ENCODE measurements around the gene BHMT.

Gene BHMT

DNA sequence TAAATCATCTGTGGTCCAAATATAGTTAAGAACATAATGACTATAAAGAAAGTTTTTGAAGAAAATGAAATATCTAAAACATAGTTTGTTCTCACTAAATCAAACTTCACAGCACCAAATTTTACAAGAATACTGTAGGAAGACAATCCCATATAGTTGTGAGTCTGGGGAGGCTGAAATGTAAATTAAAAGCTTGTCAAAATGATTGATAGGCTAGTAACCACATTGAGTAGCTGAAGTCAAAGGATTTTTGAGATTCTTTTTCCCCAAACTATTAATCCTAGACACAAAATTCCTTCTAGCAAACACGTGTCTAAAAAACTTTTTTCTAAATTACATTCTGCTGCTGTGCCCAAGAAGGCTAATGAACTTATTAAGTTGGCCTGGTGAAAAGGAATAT lies 13.0 kb downstream of the BHMT start:
- no peak for DNase-seq (ENCODE audit: low read depth)
- in situ Hi-C loops (cut with HindIII; ENCODE audit: low sequenced_read_pairs) = no loop called here
- H3K4me3 ChIP-seq (ENCODE audit: low read depth, low read length) = no peak overlapping the region
- TF ChIP-seq, protein P1, sequence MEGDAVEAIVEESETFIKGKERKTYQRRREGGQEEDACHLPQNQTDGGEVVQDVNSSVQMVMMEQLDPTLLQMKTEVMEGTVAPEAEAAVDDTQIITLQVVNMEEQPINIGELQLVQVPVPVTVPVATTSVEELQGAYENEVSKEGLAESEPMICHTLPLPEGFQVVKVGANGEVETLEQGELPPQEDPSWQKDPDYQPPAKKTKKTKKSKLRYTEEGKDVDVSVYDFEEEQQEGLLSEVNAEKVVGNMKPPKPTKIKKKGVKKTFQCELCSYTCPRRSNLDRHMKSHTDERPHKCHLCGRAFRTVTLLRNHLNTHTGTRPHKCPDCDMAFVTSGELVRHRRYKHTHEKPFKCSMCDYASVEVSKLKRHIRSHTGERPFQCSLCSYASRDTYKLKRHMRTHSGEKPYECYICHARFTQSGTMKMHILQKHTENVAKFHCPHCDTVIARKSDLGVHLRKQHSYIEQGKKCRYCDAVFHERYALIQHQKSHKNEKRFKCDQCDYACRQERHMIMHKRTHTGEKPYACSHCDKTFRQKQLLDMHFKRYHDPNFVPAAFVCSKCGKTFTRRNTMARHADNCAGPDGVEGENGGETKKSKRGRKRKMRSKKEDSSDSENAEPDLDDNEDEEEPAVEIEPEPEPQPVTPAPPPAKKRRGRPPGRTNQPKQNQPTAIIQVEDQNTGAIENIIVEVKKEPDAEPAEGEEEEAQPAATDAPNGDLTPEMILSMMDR (IDR thresholded peaks at IDR 0.05; ENCODE audit: low read depth, low read length, missing control alignments) = no peak

DNA sequence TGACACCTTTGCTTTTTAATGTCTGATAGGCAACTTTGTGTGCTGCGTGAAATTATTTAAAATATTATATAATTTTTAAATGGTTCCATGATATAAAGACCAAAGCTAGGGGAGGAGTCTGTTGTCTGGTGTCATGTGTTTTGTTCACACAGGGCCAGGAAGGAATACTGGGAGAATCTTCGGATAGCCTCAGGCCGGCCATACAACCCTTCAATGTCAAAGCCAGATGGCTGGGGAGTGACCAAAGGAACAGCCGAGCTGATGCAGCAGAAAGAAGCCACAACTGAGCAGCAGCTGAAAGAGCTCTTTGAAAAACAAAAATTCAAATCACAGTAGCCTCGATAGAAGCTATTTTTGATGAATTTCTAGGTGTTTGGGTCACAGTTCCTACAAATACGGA lies 19.2 kb downstream of the BHMT start:
- no peak overlapping the region for H3K4me3 ChIP-seq (ENCODE audit: low read depth, low read length)
- TF ChIP-seq, protein P1 (IDR thresholded peaks at IDR 0.05; ENCODE audit: low read depth, low read length, missing control alignments) = no peak
- no peak for DNase-seq (ENCODE audit: low read depth)
- in situ Hi-C loops (cut with HindIII; ENCODE audit: low sequenced_read_pairs) = loop anchor here (5.0 kb wide), 1 partner anchor 322 kb away; no protein-coding TSS in a partner anchor

GRCh38 chr5:79133121-79133656 lies 21.6 kb downstream of the BHMT start:
- TF ChIP-seq, protein P1 (IDR thresholded peaks at IDR 0.05; ENCODE audit: low read depth, low read length, missing control alignments) = no peak
- in situ Hi-C loops (cut with HindIII; ENCODE audit: low sequenced_read_pairs) = loop anchor here (5.0 kb wide), 1 partner anchor 319 kb away; no protein-coding TSS in a partner anchor
- H3K4me3 ChIP-seq (ENCODE audit: low read depth, low read length) = peak overlapping the region; percentile 30
- DNase-seq (ENCODE audit: low read depth) = peak; percentile 46

DNA sequence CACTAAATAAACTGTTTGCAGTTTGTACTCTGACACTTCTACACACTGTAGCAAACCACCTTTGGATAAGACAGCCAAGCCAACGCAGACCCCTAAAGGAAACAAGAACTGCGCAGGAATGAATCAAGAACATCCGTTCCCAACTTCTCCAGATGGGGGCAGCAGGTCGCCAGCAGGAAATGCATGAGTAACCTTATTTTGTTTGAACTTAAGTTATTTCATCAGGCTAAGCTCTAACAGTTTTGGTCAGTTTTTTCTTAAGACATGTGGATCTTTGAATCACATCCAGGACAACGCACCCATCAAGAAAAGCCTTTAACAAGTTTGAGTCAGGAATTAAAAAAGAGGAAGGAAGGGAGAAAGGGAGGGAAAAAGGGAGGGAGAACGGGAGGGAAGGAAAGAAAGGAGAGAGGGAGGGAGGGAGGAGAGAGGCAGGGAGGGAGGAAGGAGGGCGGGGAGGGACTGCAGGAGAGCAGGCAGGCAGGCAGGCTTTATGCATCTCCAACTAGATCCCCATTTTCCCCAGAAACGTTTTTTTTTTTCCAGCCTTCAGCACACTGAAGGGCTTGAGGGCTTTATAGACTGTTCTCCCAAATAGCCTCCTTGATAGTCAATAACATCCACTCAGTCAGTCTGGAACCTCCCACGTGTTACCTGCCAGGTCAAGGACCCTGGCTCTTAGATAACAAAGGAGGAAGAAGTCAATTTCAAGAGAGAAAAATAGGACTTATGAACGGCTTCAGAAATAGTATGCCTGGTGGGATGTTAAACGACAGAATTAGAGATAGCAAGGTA lies 22.2 kb downstream of the BHMT start:
- DNase-seq (ENCODE audit: low read depth) = peak; percentile 76

DNA sequence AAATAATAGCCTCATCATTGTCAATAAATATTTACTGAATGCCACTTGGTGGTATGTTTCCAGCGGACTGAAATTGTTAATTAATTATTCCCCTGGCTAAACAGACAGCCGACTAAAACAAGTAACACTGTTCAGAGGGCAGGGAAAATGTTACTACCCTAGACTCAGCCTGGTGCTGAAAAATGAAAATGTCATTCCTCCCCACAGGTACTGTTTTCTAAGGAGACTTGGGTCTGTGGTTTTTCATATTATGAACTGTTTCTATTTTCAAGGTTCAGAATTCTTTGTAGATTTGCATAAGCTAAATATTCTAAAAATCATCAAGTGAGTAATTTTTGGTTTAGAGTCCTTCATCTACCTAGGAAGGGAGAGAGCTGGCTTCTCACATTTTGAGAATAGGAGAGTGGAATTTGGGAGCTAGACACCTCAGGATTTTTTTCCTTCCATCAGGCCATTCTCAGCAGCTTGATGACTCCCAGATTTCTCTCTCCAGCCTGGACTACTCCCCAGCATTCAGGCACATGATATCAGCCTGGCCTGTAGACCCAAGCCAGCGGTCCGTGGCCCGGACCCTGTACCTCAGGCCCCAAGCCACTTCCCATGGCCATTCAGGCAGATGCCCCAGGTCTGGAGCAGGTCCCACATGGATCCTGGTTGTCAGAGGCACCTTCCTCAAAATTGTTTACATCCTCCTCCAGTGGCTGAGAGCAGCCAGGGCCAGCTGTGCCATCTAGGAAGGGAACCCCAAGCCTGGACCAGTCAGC lies 24.4 kb downstream of the BHMT start:
- no peak for DNase-seq (ENCODE audit: low read depth)
- no peak overlapping the region for H3K4me3 ChIP-seq (ENCODE audit: low read depth, low read length)
- in situ Hi-C loops (cut with HindIII; ENCODE audit: low sequenced_read_pairs) = no loop called here
- TF ChIP-seq, protein P1 (IDR thresholded peaks at IDR 0.05; ENCODE audit: low read depth, low read length, missing control alignments) = no peak

More for the DNA sequence above, 22.2 kb downstream of the BHMT start:
- in situ Hi-C loops (cut with HindIII; ENCODE audit: low sequenced_read_pairs) = loop anchor here (5.0 kb wide), 1 partner anchor 318 kb away; no protein-coding TSS in a partner anchor
- TF ChIP-seq, protein P1 (IDR thresholded peaks at IDR 0.05; ENCODE audit: low read depth, low read length, missing control alignments) = peak; percentile 90
- H3K4me3 ChIP-seq (ENCODE audit: low read depth, low read length) = peak overlapping the region; percentile 30

GRCh38 chr5:79136618-79137017 lies 25.0 kb downstream of the BHMT start:
- no peak overlapping the region for H3K4me3 ChIP-seq (ENCODE audit: low read depth, low read length)
- TF ChIP-seq, protein P1 (IDR thresholded peaks at IDR 0.05; ENCODE audit: low read depth, low read length, missing control alignments) = no peak
- in situ Hi-C loops (cut with HindIII; ENCODE audit: low sequenced_read_pairs) = no loop called here
- DNase-seq (ENCODE audit: low read depth) = no peak

Measured in astrocyte of the cerebellum (primary cell).